ENCODE results near the gene DKKL1.
"Not testable (repeated sequence)": the region's sequence is repeated elsewhere in the genome, so short reads cannot be mapped to it uniquely, and the experiment has no call there.

GRCh38 chr19:49332691-49333417 is 30.8 kb upstream of the DKKL1 start:
- not testable (repeated sequence) for TF ChIP-seq MAX (IDR thresholded peaks at IDR 0.05; ENCODE audit: low read depth, low read length); CTCF (IDR thresholded peaks at IDR 0.05; ENCODE audit: low read depth, low read length); POLR2A (IDR thresholded peaks at IDR 0.05; ENCODE audit: extremely low read depth, insufficient read length); MYC (IDR thresholded peaks at IDR 0.05; ENCODE audit: low read depth, low read length)
